ENCODE data around the gene LAMA2.

DNA sequence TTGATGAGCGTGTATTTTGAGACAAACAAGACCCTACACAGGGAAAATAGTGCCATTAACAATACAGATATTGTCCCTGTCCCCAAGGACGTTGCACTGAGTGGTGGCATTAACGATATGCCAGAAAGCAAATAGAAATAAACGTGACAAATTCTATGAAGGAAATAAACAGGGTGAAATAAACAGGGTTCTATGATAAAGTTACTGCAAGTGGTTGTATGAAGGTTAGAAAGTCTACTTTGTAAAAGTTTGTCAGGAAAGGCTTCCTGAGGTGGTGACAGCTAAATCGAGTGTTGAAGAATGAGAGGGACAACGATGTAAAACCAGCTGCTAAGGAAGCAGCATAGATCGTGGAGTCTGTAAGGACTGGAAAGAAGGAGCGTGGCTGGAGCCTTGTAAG, 380.2 kb downstream of the LAMA2 start:
- TF ChIP-seq POLR2A (IDR thresholded peaks at IDR 0.05), result no peak
- TF ChIP-seq POLR2AphosphoS5 (IDR thresholded peaks at IDR 0.05), result no peak

Data from spleen (tissue), 3 donors.